Stimulated activated naive CD4-positive, alpha-beta T cell (primary cell): ENCODE data around the gene GZMM.

Experiments used
- DNase-seq, 6 experiments: peaks; one replicate each; lab custom pipeline; 2025; lab: John Stamatoyannopoulos, UW

GZMM gene

DNA sequence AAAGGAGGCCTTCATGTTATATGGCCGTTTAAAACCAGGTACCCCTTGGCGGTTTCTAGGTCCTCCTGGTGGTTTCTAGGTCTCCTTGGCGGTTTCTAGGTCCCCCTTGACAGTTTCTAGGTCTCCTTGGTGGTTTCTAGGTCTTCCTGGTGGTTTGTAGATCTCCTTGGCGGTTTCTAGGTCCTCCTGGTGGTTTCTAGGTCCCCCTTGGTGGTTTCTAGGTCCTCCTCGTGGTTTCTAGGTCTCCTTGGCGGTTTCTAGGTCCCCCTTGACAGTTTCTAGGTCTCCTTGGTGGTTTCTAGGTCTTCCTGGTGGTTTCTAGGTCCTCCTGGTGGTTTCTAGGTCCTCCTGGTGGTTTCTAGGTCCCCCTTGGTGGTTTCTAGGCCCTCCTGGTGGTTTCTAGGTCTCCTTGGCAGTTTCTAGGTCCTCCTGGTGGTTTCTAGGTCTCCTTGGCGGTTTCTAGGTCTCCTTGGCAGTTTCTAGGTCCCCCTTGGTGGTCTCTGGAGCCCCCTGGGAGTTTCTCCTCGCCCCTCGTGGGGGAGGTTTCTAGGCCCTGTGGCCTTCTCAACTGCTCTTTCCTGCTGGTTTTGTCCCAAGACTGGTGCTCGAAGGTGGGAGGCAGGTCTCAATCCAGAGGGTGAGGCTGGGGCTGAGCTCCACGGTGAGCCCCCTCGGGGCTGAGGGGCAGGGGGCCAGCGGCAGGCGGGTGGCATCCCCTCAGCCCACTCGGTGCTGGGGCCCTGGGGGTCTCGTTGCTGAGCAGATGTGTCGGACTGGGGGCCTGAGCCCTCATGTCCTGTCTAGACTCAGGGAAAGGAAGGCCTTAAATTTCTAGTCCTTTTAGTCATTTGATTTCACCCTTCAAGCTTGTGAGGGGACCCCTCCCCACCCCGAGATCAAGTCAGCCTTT lies 53.8 kb downstream of the GZMM start:
- DNase-seq, result no peak
